Activated CD8-positive, alpha-beta memory T cell treated with anti-CD3 and anti-CD28 coated beads for 4 hours (primary cell): ENCODE data around the gene HMCN1.
"Not testable (repeated sequence)": the region's sequence is repeated elsewhere in the genome, so short reads cannot be mapped to it uniquely, and the experiment has no call there.

Experiments
- DNase-seq, 2 donors: peaks; one replicate each; pipeline ENCODE4 v3.0.0-alpha.2; 2020; ENCODE audit warnings: low read depth in 2 of 2

HMCN1 gene

GRCh38 chr1:186152620-186153239 lies 418.5 kb downstream of the HMCN1 start:
- no peak for DNase-seq

GRCh38 chr1:186154651-186155050 lies 420.5 kb downstream of the HMCN1 start:
- no peak for DNase-seq

- no peak for DNase-seq
These were observed 421.4 kb downstream of the HMCN1 start for GRCh38 chr1:186155594-186155993.

- DNase-seq = not testable (repeated sequence)
These were observed 428.7 kb downstream of the HMCN1 start for GRCh38 chr1:186162895-186163294.

GRCh38 chr1:186164773-186165172 lies 430.6 kb downstream of the HMCN1 start:
- no peak for DNase-seq

- DNase-seq = no peak
These were observed 431.1 kb downstream of the HMCN1 start for GRCh38 chr1:186165303-186165702.

GRCh38 chr1:186167096-186167668 lies 433.0 kb downstream of the HMCN1 start:
- no peak for DNase-seq

GRCh38 chr1:186175588-186175987 lies 441.4 kb downstream of the HMCN1 start:
- no peak for DNase-seq

GRCh38 chr1:186178426-186179043 lies 444.3 kb downstream of the HMCN1 start:
- DNase-seq = no peak

GRCh38 chr1:186179231-186179630 lies 445.0 kb downstream of the HMCN1 start:
- no peak for DNase-seq

GRCh38 chr1:186183219-186183618 lies 449.0 kb downstream of the HMCN1 start:
- no peak for DNase-seq

GRCh38 chr1:186183970-186184628 lies 449.9 kb downstream of the HMCN1 start:
- no peak for DNase-seq

- DNase-seq = not testable (repeated sequence)
These were observed 452.1 kb downstream of the HMCN1 start for GRCh38 chr1:186186251-186186650.

GRCh38 chr1:186187601-186188000 lies 453.4 kb downstream of the HMCN1 start:
- DNase-seq = no peak

- DNase-seq = no peak
These were observed 453.9 kb downstream of the HMCN1 start for GRCh38 chr1:186188004-186188539.

- DNase-seq = no peak
These were observed 454.5 kb downstream of the HMCN1 start for GRCh38 chr1:186188736-186189135.

GRCh38 chr1:186189156-186189555 lies 455.0 kb downstream of the HMCN1 start:
- DNase-seq = no peak

- DNase-seq = no peak
These were observed 457.3 kb downstream of the HMCN1 start for GRCh38 chr1:186191511-186191910.

GRCh38 chr1:186193224-186193623 lies 459.0 kb downstream of the HMCN1 start:
- no peak for DNase-seq

GRCh38 chr1:186194107-186194756 lies 460.0 kb downstream of the HMCN1 start:
- DNase-seq = no peak

GRCh38 chr1:186195377-186195931 lies 461.3 kb downstream of the HMCN1 start:
- DNase-seq = no peak

- DNase-seq = no peak
These were observed 468.1 kb downstream of the HMCN1 start for GRCh38 chr1:186202271-186202764.
